Kidney (tissue), 14 donors: ENCODE data around the gene HTR3B. TPM values are rescaled to one million over a fixed set of nuclear protein-coding genes. Genes with fewer than 3 reads are reported as not detected.

Experiments
- DNase-seq, 5 donors: peaks; one replicate each; pipeline ENCODE4 v3.0.0-alpha.2; 2013 to 2020
- FAIRE-seq: peaks from 2 replicates; lab custom pipeline; 2012; peaks lifted over from hg19 to GRCh38; lab: Jason Lieb, UNC
- H3K27ac ChIP-seq, 2 donors: one replicate each; pipeline ENCODE4 v1.7.0; 2013; ENCODE audit warnings: low read depth in 2 of 2, low read length in 2 of 2, inconsistent platforms in 1 of 2
- H3K27me3 ChIP-seq: one replicate; pipeline ENCODE4 v1.7.1; 2013; ENCODE audit warnings: low read length, inconsistent platforms; ENCODE audit not compliant: control insufficient read depth, insufficient read depth
- H3K36me3 ChIP-seq, 3 donors: one replicate each; pipeline versions ENCODE4 v1.7.0 to v1.7.1; 2013; ENCODE audit warnings: low read length in 3 of 3, control low read depth in 1 of 3, inconsistent platforms in 1 of 3; ENCODE audit not compliant: insufficient read depth in 3 of 3, control insufficient read depth in 2 of 3
- H3K4me1 ChIP-seq, 3 donors: one replicate each; pipeline versions ENCODE4 v1.7.0 to v1.7.1; 2013; ENCODE audit warnings: low read length in 3 of 3, inconsistent platforms in 1 of 3, low read depth in 1 of 3; ENCODE audit not compliant: control insufficient read depth in 2 of 3, insufficient read depth in 2 of 3
- H3K4me3 ChIP-seq, 3 donors: one replicate each; pipeline versions ENCODE4 v1.7.0 to v1.8.1; 2013; ENCODE audit warnings: low read length in 3 of 3, control low read depth in 1 of 3, inconsistent platforms in 1 of 3
- H3K9ac ChIP-seq, 3 donors: one replicate each; pipeline versions ENCODE4 v1.7.0 to v1.7.1; 2013; ENCODE audit warnings: low read length in 3 of 3, control low read depth in 1 of 3, inconsistent platforms in 1 of 3
- H3K9me3 ChIP-seq, 3 donors: one replicate each; pipeline versions ENCODE4 v1.7.0 to v1.7.1; 2013; ENCODE audit warnings: low read length in 3 of 3, control low read depth in 1 of 3, inconsistent platforms in 1 of 3; ENCODE audit not compliant: control insufficient read depth in 2 of 3, insufficient read depth in 1 of 3
- CTCF ChIP-seq: IDR thresholded peaks from 3 replicates; pipeline ENCODE4 v1.5.1; 2012; ENCODE audit warnings: mild to moderate bottlenecking, moderate library complexity, borderline replicate concordance; ENCODE audit not compliant: insufficient read depth; ENCODE audit errors: extremely low read depth
- intact Hi-C: fragments of 100-400 bp; cut with DNase I; formaldehyde crosslinking; loops from one replicate; pipeline ENCODE4 v1.11.1; 2022
- polyA plus RNA-seq: library from polyadenylated mRNA; stranded (reverse); fragments of 350-450 nt; fragmentation: Illumina TruSeq; extraction: RNeasy Lipid Tissue Mini Kit (QIAGEN cat#74804); gene quantifications from one replicate; pipeline ENCODE4 v1.2.3, GENCODE V29; 2014; ENCODE audit warnings: low read depth, low replicate concordance; ENCODE audit not compliant: insufficient read depth
- total RNA-seq: library from RNA; stranded (reverse); fragmentation: NEBNext Ultra II Directional; extraction: Animal tissue kit (Norgen Biotek cat#: 25700); gene quantifications from one replicate; pipeline ENCODE4 v1.2.1, GENCODE V29; 2021
- donor health status: control.
- donor health status: control.
- donor health status: control.
- donor health status: control.
- donor health status: control.
- donor health status: DM: yes; HTN: yes; CAD: no.
- donor health status: Normal renal cell carcinoma (clear cell type).

Gene HTR3B
- total and polyA plus RNA-seq, 2 donors from 2014 or later, result 0.16 TPM; not detected in 1

GRCh38 chr11:113992459-113993110, 88.0 kb downstream of the HTR3B start:
- no peaks in the 10 kb centered on the region for H3K36me3 ChIP-seq
- no peaks in the 10 kb centered on the region for H3K9me3 ChIP-seq
- DNase-seq (no peak), FAIRE-seq (no peak)
- no peak overlapping the region for H3K4me3 ChIP-seq
- no peak for TF ChIP-seq CTCF
- H3K27ac ChIP-seq, result no peak overlapping the region
- intact Hi-C loops, result loop anchor here (5.0 kb wide), 1 partner anchor 270 kb away; no protein-coding TSS in a partner anchor
- peaks cover 5% of the 10 kb centered on the region for H3K27me3 ChIP-seq
- no peaks in the 10 kb centered on the region for H3K4me1 ChIP-seq
- no peak overlapping the region for H3K9ac ChIP-seq

- no peak overlapping the region for H3K27ac ChIP-seq
- H3K4me1 ChIP-seq, result no peaks in the 10 kb centered on the region
- FAIRE-seq, result no peak
- peak in 4 of 5 donors; percentile 12 to 44 (median 14) for DNase-seq
- TF ChIP-seq CTCF, result peak; percentile 63
- no peak overlapping the region for H3K4me3 ChIP-seq
- H3K9me3 ChIP-seq, result no peaks in the 10 kb centered on the region
- H3K9ac ChIP-seq, result no peak overlapping the region
- H3K36me3 ChIP-seq, result no peaks in the 10 kb centered on the region
- H3K27me3 ChIP-seq, result peaks cover 5% of the 10 kb centered on the region
- intact Hi-C loops, result loop anchor here (5.0 kb wide), 1 partner anchor 268 kb away; no protein-coding TSS in a partner anchor
Observed at GRCh38 chr11:113994077-113994954, 89.7 kb downstream of the HTR3B start.

Other genes with a start within 250 kb of the HTR3B start
- gene TMPRSS5, start 198.5 kb upstream of the HTR3B start, total RNA-seq, result 0.60 TPM
- gene TMPRSS5, start 198.5 kb upstream of the HTR3B start, polyA plus RNA-seq, result 0.65 TPM
- gene ZW10, start 131.1 kb upstream of the HTR3B start, total RNA-seq, result 11.0 TPM
- gene ZW10, start 131.1 kb upstream of the HTR3B start, polyA plus RNA-seq, result 6.7 TPM
- gene CLDN25, start 125.0 kb upstream of the HTR3B start, total RNA-seq, result not detected
- not detected for gene CLDN25, start 125.0 kb upstream of the HTR3B start, polyA plus RNA-seq
- gene USP28, start 29.2 kb upstream of the HTR3B start, total RNA-seq, result 19.4 TPM
- gene USP28, start 29.2 kb upstream of the HTR3B start, polyA plus RNA-seq, result 5.3 TPM
- gene HTR3A, start 70.3 kb downstream of the HTR3B start, total RNA-seq, result 1.1 TPM
- not detected for gene HTR3A, start 70.3 kb downstream of the HTR3B start, polyA plus RNA-seq
- gene ZBTB16, start 154.9 kb downstream of the HTR3B start, total RNA-seq, result 126 TPM
- gene ZBTB16, start 154.9 kb downstream of the HTR3B start, polyA plus RNA-seq, result 2.5 TPM